GM19035 (cell line): ENCODE data around the gene GTF2H2.
"Not testable (repeated sequence)": the region's sequence is repeated elsewhere in the genome, so short reads cannot be mapped to it uniquely, and the experiment has no call there.

Experiments used
- ATAC-seq: cut with Tn5 transposase; IDR thresholded peaks from one replicate; pipeline ENCODE4 v1.9.1; 2021; ENCODE audit not compliant: unreplicated experiment

GTF2H2 gene

GRCh38 chr5:71067262-71067928, at the start of gene GTF2H2:
GTF2H2 (minus strand) TSS chr5:71067676; CDS start chr5:71062763, 4,913 bp downstream.
- peak; percentile 94 for ATAC-seq

- ATAC-seq: not testable (repeated sequence)
Measured at GRCh38 chr5:71109730-71110275, 42.3 kb upstream of the GTF2H2 start.

- not testable (repeated sequence) for ATAC-seq
Measured at GRCh38 chr5:71099996-71100395, 32.5 kb upstream of the GTF2H2 start.

- ATAC-seq: not testable (repeated sequence)
Measured at GRCh38 chr5:71097930-71098203, 30.4 kb upstream of the GTF2H2 start.

GRCh38 chr5:71097173-71097929, 29.9 kb upstream of the GTF2H2 start:
- not testable (repeated sequence) for ATAC-seq

GRCh38 chr5:71089773-71090172, 22.3 kb upstream of the GTF2H2 start:
- ATAC-seq: not testable (repeated sequence)

GRCh38 chr5:71088754-71089153, 21.3 kb upstream of the GTF2H2 start:
- ATAC-seq: not testable (repeated sequence)

GRCh38 chr5:71086145-71086544, 18.7 kb upstream of the GTF2H2 start:
- not testable (repeated sequence) for ATAC-seq

- ATAC-seq: not testable (repeated sequence)
Measured at GRCh38 chr5:71084280-71085063, 17.0 kb upstream of the GTF2H2 start.

- not testable (repeated sequence) for ATAC-seq
Measured at GRCh38 chr5:71082898-71083297, 15.4 kb upstream of the GTF2H2 start.

GRCh38 chr5:71082340-71082739, 14.9 kb upstream of the GTF2H2 start:
- ATAC-seq: not testable (repeated sequence)

- not testable (repeated sequence) for ATAC-seq
Measured at GRCh38 chr5:71061322-71061721, 6.2 kb downstream of the GTF2H2 start.

GRCh38 chr5:71059426-71059825, 8.1 kb downstream of the GTF2H2 start:
- ATAC-seq: not testable (repeated sequence)

GRCh38 chr5:71044808-71045207, 22.7 kb downstream of the GTF2H2 start:
- ATAC-seq: not testable (repeated sequence)

- ATAC-seq: not testable (repeated sequence)
Measured at GRCh38 chr5:71044128-71044527, 23.3 kb downstream of the GTF2H2 start.

- not testable (repeated sequence) for ATAC-seq
Measured at GRCh38 chr5:71031046-71031776, 36.3 kb downstream of the GTF2H2 start.

GRCh38 chr5:71025289-71025953, 42.1 kb downstream of the GTF2H2 start, which contains the start of gene NAIP:
NAIP (minus strand) TSS chr5:71025339; CDS start chr5:71012915, 12,424 bp downstream.
- ATAC-seq: not testable (repeated sequence)

- ATAC-seq: not testable (repeated sequence)
Measured at GRCh38 chr5:71020643-71021042, 46.8 kb downstream of the GTF2H2 start.

GRCh38 chr5:71018376-71019005, 49.0 kb downstream of the GTF2H2 start:
- not testable (repeated sequence) for ATAC-seq
